ENCODE measurements around the gene SLC35B2.
A peak's percentile ranks its signal among the peaks of the same experiment; 100 is the strongest.

Gene SLC35B2, protein sequence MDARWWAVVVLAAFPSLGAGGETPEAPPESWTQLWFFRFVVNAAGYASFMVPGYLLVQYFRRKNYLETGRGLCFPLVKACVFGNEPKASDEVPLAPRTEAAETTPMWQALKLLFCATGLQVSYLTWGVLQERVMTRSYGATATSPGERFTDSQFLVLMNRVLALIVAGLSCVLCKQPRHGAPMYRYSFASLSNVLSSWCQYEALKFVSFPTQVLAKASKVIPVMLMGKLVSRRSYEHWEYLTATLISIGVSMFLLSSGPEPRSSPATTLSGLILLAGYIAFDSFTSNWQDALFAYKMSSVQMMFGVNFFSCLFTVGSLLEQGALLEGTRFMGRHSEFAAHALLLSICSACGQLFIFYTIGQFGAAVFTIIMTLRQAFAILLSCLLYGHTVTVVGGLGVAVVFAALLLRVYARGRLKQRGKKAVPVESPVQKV

DNA sequence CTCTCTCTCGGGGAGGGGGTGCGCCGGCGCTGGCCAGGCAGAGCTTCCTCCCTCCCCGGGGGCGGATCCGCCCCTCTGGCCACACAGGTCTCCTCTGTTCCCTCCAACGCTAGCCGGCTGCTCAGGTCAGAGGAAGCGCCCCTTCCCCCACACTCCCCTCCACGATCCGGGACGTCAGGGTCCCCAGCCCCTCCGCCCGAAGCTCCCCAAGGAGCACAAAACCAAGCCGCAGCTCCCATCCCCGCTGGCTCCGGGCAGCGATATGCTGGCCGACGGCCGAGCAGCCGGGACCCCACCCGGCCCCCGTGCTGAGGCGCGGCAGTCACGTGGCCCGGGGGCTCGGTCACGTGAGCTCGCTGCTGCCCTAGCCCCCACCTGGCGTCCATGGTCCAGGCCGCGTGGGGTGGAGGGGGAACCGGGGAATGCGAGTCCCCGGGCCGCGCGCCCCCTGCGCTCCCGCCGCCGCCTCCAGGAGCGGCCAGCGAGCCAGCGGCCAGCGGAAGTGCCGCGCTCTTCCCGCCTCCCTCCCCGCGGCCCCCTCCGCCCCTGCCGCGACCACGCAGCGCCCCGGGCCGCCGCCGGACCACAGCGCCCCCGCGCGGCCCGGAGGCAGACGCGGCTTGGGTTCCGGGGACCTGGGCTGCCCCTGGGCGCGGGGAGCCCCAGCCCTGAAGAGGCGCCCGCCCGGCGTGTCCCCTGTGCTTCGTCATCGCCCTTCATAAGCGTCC, at the start of gene SLC35B2:
Gene SLC35B2, minus strand, starts transcription at position 504 of the 728 bp plus-strand sequence. Its CDS starts 118 bp downstream, at position 386.
- DNase-seq: peak; percentile 60 to 68

DNA sequence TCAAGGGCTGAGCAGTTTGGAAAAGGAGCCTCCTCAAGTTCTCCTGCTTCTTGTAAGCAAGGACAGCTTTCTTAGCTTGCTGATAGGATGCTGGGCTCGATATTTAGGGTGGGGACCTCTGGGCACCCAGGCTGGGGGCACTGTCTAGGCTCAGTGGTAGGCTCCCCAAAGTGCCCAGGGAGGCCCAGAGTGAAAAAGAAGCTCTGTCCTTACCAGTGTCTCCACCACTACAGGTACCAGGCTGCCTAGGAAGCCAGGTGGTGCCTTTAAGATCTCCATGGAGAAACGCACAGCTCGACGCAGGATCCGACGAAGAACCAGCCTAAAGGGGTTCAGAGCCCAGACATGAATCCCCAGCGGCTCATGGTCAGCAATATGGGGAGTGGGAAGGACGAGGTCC, 49.4 kb upstream of the SLC35B2 start:
- DNase-seq: no peak

DNA sequence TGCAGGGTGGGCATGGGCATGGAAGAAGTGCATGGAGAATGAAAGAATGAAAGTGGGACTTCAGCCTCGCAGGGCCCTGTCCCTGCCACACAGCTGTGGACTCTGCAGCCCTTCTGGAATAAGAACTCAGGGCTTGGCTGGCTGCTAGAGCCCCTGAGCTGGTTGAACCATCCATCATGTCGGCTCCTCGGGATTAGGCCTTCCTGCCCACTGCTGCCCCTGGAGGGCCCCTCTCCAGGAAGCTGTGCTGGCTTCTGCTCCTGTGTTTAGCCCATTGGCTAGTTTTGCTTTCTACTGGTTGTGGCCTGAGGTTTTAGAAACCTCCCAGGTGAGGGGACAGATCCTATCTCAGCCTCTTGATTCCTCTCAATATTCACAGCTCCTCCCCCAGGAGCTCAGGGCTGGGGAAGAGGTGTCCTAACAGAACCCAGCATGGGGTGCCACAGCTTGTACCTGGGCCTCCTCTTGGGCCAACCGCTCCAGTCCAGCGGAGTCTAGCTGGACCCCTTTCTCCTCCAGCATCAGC, 47.9 kb upstream of the SLC35B2 start:
- no peak for DNase-seq

DNA sequence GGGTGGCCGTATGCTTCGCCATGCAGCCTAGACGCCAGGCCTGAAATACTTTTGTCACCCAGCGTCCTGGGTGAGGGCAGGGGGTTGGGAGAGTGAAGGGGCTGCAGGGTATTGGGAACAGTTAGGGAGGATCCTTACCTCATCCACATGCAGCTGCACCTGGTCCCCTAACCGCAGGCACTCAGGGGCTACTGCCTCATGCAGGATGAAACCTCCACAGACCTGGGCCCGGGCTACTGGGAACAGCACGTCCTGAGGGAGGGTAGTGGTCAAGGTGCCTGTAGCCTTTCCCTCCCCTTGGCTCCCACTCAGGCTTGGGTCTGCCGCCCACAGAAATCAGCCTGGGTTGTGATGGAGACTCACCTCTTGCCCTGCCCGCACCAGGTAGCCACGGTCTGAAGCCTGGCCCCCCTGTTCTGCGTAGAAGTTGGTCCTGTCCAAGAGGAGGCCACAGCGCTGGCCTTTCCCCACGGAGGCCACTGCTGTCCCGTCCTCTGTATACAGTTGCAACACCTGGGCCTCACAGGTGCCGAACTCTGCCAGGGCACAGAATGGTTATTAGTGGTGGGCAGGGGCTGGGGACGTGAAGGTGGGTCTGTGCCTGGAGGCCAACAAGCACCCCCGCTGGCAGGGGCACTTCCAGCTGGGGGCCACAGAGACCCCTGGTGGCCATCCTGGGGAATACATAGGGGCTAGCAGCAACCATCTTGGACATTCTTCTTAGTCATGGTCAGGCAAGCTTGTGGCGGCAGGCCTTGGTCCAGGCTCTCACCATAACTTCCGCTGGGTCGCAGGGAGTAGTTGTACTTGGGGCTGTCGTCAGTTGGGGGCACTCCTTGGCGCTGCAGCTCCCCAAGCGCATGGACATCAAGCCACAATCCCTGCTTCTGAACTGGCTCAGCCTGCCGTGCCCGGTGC, 47.2 kb upstream of the SLC35B2 start:
- DNase-seq: peak; percentile 17 to 32

DNA sequence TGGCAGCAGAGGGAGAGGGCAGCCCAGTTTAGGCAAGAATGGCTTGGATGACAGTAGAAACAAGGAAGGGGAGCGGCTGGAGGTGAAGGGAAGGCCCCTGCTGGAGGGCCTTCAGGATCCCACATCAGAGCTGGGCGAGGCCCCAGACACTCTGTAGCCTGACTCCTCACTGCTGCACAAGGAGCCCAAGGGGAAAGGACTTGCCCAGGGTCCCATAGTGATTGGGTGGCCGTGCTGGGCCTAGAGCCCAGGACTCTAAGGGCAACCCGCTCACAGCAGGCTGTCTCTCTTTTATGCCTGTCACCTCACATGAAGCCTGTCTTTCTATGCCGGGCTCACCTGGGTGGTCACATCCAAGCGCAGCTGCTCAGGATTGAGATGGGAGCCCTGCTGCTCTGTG, 46.5 kb upstream of the SLC35B2 start:
- DNase-seq: no peak

DNA sequence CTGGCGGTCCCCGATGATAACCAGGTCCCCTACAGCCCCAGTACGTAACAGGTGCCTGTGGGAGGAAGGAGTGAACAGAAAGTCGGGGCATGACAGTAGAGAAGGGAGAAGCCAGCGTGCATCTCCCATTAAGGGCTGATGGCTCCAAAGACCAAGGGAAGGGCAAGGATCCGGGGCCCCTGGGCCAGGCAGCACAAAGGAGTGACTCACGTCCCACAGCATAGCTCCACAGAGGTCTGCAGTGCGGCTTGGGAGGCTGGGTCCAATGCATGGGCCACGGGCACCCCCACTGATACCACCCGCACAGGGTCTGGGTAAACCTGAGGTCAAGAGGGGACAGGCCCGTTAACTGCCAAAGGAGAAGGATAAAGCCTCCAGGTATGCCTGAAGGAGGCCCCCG, 45.5 kb upstream of the SLC35B2 start:
- no peak for DNase-seq

DNA sequence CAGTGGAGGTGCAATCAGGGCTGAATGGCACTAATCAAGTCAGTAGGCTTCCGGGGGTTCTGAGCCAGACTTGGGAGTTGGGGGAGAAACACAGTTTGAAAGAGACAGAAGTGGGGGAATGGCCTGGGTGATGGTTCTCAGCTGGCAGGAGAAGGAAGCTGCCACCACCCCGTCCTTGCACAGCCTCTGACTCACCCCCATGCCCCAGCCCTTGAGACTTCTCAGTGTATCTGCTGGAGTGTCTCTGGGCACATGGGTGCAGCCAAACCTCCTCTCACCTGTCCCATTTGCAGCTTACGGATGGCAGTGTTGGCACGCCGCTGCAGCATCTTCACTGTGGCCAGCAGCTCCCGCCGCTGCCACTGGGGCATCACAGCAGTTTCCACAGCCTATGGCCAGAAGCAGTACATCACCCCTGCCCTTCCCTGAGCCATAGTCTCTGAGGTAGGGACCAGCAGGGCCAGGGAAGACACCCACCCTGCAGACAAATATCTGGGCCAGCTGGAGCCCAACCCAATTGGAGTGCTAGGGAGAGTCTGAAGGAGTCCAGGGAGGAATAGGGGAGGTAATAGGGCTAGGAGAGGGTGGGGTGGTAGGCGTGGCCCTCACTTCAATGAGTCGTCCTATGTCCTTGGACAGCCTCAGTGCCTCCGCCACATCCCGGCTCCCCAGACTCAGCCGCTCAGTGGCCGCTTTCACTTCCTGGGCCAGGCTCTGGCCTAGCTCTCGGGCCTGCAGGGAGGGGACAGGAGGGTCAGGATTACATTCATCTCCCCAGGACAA, 44.6 kb upstream of the SLC35B2 start:
- no peak for DNase-seq

DNA sequence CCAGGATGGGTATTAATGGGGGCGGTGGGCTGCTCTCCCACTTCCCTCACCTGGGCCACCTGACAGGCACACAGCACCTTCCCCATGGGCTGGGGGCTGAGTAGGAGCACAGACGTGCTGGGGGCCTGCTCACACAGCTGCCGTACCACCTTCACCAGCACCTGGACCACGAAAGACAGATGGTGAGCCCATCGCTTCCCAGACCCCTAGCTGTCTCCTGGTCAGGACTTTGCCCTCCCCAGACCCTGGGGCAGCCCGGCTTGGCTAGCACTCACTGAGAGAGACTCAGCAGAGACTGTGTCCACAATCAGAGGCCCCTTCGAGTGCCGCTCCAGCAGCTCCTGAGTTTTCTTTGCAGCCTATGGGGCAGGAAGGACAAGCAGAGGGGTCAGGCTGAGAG, 43.8 kb upstream of the SLC35B2 start:
- no peak for DNase-seq

DNA sequence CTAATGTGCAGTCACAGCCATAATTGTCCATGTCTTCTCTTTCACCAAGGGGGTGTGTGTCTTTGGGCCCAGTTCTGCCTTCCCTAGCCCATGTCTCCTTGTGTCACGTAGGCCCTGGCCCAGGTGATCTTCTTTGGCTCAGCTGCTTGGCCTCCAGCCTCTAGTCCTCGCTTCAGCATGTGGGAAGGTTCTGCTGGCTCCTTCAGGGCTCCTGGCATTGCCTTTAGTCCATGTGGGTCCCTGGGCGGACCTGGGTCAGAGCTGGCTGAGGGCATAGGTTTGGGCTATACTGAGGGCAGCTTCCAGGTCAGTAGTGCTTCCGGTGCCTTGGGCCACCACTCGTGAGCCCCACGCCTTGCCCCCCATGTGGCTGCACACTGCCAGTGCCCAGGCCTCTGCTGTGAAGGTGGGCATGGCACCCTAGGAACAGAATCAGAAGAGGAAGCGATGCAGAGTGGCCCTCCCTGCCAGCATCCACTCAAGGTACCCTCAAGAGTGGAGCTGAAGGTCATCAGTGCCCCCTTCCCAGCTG, 43.0 kb upstream of the SLC35B2 start:
- no peak for DNase-seq

DNA sequence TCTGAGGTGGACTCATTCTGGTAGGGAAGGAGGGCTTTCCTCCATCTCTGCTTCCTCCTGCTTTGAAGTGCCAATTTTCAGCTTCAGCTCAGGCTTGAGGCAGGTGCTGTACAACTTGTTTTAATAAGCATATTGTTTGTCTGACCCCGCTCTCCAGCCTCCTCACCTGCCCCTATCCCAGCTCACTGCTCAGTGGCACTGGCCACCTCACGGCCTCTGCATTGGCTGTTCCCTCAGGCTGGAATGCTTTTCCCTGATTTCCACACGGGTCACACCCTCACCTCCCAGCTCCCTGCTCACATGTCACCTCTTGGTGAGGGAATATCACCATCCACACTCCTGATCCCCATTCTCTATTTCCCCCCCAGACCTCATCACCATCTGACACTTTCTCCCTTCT, 41.5 kb upstream of the SLC35B2 start:
- DNase-seq: no peak

DNA sequence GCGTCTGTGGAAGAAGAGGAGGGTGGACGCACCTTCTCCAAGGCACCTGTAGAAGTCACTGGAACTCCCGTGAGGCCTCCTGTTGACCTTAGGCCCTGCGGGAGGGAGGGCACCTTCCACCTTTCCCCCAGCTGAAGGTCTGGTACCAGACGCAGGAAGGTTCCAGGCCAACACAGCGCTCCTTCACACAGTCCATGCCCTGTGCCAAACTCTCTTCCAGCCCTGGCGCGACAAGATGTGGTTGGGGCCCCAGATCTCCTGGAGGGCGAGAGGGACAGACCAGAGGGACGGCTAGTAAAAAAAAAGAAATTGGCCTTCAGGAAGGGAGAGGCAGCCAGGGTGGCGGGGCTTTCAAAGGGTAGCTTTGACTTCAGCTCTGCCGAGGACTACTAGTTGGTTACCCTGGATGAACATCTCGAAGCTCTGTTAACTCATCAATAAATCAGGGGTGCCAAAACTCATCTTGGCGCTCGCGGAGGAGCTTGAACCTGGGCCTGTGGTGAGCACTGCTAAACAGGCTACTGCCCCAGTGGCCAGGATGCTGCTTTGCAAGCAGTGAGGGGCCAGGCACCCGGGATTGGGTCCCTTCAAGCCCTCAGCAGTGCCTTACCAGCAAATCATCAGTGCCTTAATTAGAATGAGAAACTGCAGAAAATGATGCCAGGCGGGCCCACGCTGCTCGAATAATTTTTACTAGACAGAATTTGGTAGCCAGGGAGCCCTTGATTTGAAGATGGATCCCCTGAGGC, 40.9 kb upstream of the SLC35B2 start:
- DNase-seq: no peak

DNA sequence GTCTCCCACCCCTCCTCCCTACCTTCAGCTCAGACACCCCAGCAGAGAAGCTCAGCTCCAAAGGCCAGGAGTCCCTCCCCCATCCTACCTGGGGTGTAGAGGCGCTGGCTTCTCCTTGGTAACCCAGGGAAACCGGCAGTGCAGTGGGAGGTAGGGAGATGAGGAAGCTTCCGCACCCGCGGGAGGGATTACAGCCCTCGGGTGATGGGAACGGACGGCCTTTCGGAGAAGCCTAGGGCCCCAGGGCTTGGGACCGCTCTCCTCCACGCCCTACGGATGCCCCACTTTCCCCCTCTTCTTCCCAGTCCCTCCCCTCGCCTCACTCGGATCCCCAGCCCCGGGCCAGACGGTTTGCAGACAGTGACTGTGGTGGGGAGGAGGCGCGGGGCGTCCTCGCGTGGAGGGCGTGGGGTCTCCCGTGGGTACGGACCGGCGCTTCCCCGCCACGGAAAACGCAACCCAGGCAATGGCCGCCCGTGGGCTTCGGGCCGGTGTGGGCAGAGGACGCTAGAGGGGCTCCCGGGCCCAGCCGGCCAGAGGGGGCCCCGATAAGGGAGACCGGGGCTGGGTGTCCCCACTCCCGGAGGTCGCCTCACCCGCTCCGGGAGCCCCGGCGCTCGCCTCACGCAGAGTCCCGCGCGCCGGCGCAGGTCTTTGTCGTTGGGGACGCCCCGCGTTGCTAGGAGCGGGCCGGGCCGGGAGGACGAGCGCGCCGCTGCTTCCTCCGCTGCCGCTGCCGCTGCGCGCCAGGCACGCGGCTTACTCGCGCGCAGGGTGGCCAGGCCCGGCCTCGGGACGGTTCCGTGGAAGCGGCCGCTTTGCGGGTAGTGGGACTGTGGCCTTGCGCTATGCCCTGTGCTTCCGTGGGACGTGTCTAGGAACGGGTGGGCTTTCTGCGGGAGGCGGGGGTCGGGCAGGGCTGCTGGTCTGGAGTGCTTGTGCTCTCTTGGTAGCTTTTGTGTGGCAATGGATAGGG, 40.0 kb upstream of the SLC35B2 start:
- peak; percentile 6 to 18 for DNase-seq

DNA sequence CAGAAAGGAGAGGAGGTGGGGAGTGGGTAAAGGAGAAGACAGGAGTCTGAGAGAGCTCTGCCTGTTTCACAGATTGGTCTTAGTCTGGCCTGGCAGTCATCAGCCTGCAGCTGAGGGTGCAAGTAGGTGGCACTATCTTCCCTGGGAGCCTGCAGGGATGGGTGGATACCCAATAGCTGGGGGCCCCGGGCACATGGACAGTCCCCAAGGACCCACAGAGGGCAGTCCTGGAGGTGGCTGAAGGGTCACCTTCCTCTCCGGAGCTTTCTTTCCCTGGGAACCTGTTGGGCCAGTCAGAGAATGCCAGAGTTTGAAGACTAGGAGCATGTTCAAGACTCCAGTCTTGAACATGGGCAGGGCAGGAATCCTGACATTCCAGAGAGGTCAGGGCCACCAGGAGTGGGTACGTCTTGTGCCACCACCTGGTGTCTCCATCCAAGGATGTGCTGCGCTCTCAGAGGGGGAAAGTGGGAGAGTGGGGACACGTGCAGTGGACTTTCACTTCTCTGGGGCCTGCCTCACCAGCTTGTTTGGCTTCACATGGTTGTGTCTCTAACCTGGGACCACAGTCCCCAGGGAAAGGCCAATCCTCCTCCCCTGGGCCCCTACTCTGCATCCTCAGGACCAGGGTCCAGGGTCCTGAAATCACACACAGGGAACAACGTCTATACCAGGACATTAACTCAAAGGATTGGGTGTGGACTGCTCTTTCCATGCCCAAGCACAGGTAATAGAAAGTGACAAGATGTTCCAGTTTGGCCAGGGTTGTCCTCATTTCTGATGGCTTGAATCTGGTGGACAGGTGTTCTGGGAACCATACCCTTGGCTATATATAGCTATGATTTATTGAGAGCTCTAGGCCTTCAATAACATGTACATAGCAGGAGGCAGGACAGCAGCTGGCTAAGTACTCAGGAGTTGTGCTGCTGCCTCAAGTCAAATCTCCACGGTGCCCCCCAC, 37.8 kb upstream of the SLC35B2 start:
- DNase-seq: no peak

DNA sequence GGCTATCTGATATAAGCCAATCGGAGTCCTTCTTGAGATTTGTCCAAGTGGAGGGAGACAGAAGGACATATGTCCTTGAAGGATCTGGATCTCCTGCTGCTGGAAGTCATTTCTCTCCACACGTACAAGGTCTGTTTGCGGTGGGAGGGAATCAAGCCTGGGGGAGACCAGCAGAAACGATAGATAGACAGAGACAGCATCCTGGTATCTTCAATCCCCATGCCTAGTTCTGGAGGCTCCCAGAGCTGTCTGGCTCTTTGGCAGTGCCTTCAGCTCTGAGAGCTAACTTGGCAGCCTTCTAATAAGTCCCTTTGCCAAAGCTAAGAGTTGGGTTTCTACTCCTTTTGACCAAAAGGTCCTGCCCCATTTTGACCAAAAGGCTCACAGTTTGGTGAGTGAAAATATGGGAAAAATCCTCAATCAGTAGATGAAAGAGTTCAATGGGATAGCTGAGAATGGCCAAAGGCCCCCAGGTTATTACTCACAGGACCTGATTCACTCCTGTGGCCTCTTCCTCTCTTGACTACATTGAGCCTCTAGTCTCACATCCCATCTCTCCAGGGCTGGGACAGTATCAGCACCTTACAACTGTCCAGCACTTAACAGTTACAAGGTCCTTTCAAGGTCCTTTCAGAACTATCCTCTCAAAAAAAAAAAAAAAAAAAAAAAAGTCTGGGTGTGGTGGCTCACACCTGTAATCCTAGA, 35.5 kb upstream of the SLC35B2 start:
- DNase-seq: no peak

DNA sequence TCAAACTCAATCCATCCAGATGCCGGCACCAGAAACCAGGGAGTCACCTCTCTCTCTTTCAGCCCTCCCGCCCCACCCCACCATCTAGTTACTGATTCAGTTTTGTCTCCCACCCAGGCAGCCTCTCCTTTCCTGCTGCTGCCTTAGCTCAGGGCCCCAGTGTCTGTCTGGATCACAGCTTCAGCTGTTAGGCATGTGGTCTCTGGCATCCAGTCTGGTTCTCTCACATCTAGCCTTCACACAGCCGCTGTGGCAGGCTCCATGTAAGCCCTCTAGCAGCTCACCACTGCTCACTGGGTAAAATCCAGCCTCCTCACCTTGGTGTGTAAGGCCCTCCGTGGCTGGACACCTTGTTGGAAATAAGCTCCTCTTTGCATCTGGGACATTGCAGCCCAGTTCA, 34.5 kb upstream of the SLC35B2 start:
- DNase-seq: no peak

DNA sequence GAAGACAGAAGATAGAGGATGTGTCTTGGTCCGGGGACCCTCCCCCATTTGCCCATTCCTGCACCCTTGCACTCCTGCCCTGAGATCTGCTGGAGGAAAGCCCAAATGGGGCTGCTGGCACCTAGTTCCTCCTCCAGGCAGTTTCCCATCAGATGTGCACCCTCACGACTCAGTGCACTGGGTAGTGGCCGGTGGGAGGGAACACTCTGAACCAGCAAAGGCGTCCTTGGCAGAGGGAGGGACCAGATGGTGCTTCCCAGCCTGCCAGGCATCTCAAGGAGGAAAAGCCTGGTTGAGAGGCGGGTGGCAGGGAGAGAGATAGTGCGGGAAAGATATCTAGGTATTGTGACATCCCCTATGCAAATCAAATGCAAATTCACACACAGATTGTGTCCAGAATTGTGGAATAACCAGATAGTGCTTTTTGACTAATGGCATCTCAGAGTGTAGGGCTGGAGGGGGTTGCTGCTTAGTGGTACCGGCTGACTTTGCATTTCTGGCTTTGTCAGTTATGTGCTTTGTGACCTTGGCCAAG, 32.5 kb upstream of the SLC35B2 start:
- no peak for DNase-seq

DNA sequence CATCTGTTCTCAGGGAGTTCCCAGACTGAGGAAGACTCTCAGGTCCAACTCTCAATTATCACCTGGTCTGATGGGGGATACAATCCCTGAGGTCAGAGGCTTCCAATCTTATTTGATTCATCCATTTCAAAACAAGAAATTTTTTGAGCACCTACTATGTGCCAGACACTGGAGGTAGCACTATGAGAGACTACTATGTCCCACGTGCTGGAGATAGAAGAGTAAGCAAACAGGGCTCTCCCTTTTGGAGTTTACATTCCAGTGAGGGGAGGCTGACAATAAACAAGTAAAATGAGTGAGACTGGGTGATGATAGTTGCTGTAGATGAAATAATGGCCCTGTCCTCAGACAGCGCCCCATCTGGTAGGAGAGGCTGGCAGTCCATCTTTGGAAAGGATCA, 29.4 kb upstream of the SLC35B2 start:
- no peak for DNase-seq

DNA sequence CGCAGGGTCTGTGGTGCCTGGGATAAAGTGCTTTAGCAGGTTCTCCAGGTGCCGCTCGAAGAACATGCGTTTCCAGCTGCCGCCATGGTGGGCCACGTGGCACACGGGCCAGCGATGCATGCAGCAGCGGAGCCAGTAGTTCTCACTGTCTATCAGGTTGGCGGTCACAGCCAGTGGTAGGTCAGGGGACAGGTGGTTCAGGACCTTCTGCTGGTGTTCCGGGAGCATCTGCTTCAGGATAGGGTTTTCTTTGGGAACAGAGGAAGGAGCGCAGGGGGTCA, 28.9 kb upstream of the SLC35B2 start:
- DNase-seq: no peak
